ENCODE measurements around the gene NLRC3.

DNA sequence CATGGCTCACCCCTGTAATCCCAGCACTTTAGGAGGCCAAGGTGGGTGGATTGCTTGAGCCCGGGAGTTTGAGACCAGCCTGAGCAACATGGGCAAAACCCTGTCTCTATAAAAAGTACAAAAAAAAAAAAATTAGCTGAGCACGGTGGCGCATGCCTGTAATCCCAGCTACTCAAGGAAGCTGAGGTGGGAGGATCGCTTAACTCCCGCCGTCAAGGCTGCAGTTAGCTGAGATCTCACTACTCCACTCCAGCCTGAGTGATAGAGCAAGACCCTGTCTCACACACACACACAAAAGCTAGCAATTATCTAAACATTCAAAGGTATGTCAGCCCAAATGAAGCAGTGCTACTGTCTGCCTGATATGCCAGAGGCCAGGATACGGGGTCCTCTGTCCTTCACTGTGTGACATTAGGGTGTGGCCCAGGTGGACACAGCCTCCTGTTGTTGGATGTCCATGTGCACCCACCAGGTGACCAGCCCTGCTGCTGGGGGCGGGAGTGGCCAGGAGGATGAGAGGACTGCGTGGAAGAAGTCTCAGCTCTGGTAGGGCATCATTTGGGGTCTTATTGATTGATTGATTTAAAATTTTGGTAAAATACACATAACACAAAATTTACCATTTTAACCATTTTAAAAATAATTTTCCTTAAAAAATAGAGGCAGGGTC, 3.9 kb downstream of the NLRC3 start:
- TF ChIP-seq, protein P1, sequence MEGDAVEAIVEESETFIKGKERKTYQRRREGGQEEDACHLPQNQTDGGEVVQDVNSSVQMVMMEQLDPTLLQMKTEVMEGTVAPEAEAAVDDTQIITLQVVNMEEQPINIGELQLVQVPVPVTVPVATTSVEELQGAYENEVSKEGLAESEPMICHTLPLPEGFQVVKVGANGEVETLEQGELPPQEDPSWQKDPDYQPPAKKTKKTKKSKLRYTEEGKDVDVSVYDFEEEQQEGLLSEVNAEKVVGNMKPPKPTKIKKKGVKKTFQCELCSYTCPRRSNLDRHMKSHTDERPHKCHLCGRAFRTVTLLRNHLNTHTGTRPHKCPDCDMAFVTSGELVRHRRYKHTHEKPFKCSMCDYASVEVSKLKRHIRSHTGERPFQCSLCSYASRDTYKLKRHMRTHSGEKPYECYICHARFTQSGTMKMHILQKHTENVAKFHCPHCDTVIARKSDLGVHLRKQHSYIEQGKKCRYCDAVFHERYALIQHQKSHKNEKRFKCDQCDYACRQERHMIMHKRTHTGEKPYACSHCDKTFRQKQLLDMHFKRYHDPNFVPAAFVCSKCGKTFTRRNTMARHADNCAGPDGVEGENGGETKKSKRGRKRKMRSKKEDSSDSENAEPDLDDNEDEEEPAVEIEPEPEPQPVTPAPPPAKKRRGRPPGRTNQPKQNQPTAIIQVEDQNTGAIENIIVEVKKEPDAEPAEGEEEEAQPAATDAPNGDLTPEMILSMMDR (IDR thresholded peaks at IDR 0.05): no peak
- TF ChIP-seq, protein P2, sequence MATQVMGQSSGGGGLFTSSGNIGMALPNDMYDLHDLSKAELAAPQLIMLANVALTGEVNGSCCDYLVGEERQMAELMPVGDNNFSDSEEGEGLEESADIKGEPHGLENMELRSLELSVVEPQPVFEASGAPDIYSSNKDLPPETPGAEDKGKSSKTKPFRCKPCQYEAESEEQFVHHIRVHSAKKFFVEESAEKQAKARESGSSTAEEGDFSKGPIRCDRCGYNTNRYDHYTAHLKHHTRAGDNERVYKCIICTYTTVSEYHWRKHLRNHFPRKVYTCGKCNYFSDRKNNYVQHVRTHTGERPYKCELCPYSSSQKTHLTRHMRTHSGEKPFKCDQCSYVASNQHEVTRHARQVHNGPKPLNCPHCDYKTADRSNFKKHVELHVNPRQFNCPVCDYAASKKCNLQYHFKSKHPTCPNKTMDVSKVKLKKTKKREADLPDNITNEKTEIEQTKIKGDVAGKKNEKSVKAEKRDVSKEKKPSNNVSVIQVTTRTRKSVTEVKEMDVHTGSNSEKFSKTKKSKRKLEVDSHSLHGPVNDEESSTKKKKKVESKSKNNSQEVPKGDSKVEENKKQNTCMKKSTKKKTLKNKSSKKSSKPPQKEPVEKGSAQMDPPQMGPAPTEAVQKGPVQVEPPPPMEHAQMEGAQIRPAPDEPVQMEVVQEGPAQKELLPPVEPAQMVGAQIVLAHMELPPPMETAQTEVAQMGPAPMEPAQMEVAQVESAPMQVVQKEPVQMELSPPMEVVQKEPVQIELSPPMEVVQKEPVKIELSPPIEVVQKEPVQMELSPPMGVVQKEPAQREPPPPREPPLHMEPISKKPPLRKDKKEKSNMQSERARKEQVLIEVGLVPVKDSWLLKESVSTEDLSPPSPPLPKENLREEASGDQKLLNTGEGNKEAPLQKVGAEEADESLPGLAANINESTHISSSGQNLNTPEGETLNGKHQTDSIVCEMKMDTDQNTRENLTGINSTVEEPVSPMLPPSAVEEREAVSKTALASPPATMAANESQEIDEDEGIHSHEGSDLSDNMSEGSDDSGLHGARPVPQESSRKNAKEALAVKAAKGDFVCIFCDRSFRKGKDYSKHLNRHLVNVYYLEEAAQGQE (IDR thresholded peaks at IDR 0.05; ENCODE audit: insufficient read depth in 1 of 2, low read depth in 2 of 2, low read length in 1 of 2): no peak
- no peak for TF ChIP-seq POLR2AphosphoS5 (IDR thresholded peaks at IDR 0.05; ENCODE audit: low read depth, low read length)

All from Panc1 (cell line).